Skin of body (tissue), 2 donors: ENCODE measurements around the gene SMC1B. TPM values are rescaled to one million over a fixed set of nuclear protein-coding genes. Genes with fewer than 3 reads are reported as not detected.

Experiments used
- DNase-seq: peaks from one replicate; lab custom pipeline; 2025; lab: John Stamatoyannopoulos, UW
- total RNA-seq: library from RNA; depleted of rRNA; stranded (reverse); fragments of >200 nt; gene quantifications from one replicate; pipeline ENCODE4 v1.2.3, GENCODE V29; 2014

SMC1B gene
- total RNA-seq, 1 donor from 2014 or later = 0.10 TPM

DNA sequence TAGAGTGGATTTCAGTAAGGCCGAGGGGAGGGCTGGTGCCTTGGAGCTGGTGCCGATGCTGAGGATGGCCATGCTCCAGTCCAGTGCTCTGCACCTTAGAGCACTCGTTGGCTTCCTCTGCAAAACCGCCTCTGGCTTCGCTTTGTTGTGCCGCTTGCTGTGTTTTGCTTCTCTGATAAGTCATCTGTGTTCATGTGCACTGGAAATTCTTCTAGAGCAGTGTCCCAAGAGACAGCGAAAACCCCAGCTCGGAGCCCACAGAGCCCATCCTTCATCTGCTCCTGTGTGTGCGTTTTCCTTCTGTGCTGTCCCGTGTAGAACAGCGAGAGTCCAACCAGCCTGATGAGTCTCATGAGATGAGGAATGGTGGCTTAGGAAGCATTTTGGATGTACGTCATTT is 91.6 kb downstream of the SMC1B start:
- no peak for DNase-seq

DNA sequence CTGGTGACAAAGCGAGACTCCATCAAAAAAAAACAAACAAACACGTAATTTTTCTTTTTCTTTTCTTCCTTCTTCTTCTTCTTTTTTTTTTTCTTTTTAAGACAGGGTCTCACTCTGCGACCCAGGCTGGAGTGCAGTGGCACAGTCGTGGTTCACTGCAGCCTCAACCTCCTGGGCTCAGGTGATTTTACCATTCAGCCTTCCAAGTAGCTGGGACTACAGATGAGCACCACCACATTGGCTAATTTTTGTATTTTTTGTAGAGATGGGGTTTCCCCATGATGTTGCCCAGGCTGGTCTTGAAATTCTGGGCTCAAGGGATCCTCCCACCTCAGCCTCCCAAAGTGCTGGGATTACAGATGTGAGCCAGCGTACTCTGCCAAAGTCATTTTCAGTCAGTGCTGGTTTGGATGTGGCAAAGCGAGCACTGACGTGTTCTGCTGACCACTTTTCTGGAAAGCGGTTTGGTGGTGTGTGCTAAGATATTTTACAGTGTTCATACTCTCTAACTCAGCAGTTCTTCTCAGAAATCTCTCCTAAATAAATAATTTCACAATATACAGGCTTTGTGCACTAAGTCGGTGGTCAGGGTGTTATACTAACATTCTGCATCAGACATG is 92.9 kb downstream of the SMC1B start:
- DNase-seq = no peak

DNA sequence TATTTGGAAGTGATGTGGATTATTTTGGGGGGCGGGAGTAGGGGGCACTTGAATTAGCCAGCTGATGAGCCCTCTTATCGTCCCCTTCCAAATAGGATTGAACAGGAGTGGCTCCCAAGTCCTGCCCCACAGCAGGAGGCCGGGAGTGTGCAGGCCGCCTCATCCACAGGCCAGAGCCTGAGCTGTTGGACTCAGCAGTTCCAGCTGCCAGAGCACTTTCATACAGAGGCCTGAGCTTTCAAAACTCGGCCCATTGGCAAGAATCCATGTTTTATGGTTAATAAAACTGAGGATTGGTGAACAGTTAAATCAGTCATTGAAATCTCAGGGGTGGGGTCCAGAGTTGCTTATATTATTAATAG is 94.1 kb downstream of the SMC1B start:
- DNase-seq = no peak

DNA sequence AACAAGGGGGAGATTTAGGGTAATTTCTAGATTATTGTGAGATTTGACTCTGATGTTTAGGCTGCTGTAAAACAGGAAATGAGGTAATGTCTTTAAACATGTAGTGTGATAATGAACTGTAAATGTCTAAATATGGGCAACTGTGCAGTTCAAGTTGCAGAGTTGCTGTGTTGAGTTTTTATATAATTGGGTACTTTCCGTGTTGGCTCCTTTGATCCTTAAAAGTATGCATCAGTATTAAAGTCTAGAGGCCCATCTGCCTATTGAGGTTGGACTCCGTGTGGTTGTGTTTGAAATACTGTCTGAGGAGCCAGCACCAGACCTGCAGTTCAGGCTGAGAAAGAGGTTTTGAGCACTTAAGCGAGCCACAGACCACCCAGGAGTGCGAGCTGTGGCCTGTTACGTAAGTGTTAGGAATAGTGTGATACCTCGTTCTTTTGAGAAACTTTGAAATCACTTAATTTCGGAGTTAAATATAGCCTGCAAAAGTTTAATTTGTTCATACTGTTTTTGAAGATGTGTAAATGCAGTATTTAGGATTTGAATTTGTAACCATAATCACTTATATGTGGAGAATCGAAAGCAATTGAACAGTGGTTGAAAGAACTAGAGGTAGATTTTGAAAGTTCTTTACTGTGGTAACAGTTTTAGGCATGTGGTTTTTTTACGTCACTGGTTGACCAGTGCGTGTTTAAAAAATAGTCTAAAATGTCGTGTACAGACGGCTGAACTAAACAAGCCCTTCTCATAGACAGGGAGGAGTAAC is 94.7 kb downstream of the SMC1B start:
- peak; percentile 67 for DNase-seq

DNA sequence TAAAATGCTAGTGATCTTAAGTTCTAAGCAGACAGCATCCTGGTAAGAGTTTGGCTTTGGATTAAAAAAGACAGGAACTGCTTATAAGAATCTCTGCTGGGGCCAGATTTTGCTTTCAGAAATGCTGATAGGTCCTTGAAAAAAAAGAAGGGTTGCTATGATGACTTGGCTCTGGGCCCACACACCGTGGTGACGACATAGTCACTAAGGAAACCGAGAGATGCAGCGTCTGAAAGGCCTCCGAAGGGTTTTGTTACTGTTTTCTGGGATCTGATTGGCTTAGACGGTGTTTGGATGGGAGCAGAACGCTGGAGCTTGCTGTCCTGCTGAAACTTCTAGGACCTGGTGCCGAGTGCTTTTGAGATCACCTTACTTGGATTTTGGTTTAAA is 95.2 kb downstream of the SMC1B start:
- DNase-seq = peak; percentile 72

DNA sequence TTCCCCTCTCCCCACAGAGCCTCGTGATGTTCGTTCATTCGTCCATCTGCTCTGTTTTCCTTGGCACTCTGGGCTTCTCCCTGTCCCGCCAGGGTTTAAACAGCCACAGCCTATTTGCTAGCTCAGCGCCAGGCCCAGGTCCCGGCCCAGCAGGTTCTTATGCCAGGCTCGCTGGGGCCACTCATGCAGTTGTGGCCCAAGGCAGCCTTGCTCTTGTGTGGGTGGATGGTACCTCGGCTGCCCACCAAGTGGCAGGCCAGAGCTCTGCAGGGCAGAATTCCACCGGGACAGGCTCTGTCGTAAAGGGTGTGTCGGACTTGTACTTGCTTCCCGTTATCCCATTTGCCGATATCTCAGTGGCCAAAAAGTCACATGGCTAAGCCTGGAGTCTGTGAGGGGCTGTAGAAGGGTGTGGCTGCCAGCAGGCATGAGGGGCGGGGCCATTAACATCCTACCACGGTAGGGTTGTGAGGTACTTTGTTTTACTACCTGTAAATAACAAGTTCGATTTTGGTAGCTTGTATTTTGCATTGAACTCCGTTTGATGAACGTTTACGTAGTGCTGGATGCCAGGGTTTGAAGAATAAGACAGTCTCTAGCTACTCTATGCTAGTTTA is 95.7 kb downstream of the SMC1B start:
- DNase-seq = no peak

DNA sequence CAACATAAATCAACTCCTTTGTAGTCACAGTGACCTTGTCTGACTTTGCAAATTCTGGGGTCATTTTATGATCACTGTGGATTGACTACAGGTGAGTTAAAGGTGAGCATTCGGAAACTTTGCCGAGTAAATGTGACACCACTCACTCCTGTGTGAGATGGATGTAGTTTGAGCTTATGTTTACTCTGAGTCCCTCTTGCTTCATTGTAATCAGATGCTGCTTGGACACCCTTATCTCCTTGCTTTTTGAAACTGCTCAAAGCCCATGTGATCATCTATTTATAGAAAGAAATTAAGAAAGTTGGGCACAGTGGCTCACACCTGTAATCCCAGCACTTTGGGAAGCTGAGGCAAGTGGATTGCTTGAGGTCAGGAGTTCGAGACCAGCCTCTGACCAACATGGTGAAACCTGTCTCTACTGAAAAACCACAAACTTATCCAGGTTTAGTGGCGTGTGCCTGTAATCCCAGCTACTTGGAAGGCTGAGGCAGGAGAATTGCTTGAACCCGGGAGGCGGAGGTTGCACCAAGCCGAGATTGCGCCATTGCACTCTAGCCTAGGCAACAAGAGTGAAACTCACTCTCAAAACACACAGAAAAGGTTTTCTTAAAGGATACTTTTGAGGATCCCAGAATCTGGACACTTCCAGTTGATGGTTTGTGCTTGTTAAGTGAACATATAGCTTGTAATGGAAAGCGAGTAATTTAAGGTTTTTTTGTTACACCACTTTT is 96.4 kb downstream of the SMC1B start:
- DNase-seq = no peak

DNA sequence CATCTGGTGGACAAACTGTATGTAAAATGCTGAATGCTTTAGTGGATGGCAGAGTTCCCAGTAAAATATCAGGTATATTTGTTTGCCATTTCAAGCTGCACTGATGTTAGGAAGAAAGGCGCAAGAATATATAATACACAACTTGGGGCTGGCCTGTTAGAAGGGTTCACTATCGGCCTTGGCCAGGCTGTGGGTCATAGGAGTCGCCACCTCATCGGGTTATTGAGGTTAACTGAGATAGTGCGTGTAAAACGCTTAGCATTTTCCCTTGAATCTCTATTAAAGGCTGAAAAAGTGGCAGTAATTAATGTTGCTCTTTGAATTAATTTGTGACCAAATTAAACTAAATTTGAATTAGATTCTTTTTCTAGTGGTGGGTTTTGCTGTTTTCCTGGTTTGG is 98.6 kb downstream of the SMC1B start:
- DNase-seq = no peak

DNA sequence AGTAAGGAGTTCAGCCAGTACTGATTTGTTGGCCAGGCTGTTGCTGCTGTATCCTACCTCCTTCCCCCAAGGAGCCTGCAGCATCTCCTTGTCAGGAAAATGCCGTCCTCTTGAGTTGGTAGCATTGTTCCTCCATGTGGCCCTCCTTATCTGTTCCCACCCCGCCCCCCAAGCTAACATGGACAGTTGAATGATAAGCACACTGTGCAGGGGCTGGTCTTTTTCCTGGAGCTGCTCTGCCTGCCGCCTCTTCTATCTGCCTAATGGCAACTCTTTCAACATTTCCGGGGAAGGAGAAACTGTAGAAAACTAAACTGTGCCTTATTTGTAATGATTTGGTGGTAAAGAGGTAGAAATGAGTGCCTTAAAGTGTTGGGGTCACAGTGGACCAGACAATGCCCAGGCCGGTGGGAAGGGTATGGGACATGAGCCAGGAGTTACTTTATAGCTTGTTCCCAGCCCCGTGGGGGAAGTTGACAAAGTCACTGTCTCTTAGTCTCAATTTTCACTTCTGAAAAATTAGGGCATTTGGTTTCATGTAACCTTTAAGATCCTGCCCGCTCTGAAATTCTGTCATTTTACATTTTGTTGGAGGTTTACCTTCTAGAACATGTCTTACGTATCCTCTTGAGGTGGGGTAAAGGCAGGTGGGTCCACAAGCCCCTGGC is 99.2 kb downstream of the SMC1B start:
- DNase-seq = no peak

DNA sequence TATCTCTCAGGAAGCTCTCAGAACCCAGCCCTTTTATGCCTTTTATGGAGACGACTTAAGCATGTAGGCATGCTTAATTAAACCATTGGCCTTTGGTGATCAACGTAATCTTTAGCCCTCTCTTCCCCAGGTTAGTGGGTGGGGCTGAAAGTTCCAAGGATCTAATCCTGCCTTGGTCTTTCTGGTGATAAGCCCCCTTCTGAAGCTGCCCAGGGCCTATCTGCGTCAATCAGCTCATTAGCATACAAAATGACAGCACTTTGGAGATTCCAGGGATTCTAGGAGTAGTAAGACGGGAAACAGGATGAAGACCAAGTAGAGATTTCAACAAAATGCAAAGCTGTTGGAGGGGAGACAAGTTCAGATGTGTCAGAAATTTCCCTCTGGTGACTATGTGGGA is 100.5 kb downstream of the SMC1B start:
- DNase-seq = no peak

DNA sequence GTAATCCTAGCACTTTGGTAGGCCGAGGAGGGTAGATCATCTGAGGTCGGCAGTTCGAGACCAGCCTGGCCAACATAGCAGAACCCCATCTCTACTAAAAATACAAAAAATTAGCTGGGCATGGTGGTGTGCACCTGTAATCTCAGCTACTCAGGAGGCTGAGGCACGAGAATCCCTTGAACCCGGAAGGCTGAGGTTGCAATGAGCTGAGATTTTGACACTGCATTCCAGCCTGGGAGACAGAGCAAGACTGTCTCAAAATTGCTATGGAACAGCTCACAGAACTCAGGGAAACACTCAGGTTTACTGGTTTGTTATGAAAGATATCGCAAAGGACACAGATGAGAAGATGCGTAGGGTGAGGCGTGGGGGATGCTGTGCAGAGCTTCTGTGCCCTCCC is 101.0 kb downstream of the SMC1B start:
- DNase-seq = no peak

DNA sequence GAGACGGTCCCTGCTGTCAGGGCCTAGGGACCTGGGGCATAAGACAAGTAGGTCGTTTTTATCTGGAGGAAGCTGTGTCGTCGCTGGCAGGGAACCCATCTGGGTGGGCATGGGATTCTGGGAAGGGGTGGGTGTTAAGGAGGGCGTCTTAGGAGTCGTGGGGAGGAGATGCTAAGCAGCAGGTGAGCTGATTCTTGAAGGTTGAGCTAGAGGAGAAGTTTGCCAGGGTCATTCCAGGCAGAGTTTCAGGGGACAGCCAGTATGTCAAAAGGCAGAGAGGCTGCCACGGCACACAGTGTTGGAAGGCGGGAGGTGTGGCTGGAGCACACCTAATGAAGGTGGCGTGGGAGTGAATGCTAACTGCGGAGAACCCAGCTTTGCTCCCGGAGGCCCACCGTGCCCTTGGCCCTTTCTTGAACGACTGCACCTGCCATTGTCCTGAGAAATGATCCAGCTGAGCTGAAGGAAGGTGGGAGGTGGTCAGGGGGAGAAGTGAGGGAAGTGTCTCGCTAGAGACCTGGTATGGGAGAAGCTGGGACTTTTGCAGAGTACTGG is 102.3 kb downstream of the SMC1B start:
- DNase-seq = no peak

DNA sequence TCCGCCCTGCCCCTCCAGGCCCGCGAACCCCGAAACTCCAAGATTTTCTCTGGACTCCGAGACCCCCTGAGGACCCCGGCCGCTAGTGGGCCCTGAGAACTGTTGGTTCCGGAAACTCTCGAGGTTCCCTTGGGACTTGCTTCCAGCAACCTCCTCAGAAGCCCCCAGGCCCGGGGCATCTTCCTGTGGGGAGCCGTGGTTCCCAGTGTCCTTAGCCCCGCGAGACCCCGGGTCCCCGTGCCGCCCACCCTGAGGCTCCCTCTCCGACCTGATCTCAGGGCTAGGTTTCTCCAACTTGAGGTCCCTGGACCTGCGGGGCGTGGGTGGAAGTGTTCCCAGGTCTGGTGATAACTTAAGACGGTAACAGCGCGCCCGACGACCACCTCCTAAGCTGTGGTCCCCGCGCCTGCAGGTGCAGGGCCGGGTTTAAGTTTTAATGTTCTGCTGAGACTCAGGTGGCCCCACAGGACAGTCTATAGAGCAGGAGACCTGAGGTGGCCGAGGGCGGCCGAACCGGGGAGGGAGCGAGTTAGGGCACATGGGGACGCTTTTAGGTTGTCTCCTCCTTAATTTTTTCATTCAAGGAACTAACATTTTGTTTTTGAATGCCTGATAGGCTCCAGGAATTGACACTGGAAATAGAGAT is 102.9 kb downstream of the SMC1B start:
- DNase-seq = no peak

DNA sequence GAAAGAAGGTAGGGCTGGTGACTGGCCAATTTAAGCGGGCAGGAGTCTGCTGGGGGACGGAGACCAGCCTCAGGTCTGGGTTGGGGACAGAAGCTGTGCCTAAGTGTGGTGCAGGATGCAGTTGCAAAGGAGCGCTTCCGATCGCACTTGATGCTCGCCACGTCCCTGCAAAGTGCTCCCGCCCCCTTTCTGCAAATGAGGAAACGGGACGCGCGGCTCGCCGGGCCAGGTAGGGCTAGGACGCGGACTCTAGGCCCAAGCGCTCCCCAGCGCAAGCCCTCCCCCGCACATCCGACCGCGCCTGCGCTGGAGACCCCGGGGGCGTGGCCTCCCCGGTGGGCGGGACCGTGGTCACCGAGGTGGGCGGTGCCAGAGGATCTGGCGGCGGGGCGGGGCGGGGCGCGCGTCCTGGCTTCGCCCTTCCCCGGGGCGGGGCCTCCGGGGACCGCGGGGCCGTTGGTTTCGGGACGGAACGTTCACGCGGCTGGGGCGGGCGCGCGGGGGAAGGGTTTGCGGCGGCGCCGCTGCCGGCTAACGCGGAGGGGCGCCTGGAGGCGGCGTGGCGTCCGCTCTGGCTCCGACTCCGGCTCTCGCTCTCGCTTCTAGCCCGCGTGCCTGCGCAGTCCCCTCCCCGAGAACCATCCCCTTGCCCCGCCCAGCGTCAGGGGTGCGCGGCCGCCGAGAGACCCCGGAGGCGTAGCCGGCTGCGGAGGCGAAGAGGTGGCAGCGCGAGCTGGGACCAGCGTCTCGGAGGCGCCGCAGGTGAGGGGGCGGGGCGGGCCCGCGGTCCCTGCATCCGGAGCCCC is 103.8 kb downstream of the SMC1B start, which contains the start of gene FAM118A:
Gene FAM118A, plus strand, starts transcription at position 513 of the 806 bp plus-strand sequence. CDS start 12,446 bp downstream, outside the sequence.
- DNase-seq = peak; percentile 86

DNA sequence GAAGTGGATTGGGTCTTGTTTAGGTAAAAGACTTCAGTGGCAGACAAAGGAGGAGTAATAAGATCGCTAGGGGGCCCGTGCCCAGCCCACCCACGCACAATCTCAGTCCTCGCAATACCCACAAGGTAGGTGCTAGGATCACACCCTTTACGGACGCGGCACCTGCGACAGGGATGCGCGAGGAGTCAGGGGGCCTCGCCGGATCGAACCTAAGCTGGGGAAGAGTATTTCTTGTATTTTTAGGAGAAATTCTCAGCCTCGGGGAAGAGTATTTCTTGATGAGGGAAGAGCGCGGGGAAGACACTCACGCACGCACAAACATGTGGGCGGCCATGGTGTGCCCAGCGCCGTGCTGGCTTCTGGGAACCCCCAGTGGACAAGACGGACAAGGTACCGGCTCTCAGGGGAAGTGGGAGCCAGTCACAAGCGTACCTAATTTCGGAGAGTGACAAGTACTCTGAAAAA is 104.4 kb downstream of the SMC1B start:
- no peak for DNase-seq

DNA sequence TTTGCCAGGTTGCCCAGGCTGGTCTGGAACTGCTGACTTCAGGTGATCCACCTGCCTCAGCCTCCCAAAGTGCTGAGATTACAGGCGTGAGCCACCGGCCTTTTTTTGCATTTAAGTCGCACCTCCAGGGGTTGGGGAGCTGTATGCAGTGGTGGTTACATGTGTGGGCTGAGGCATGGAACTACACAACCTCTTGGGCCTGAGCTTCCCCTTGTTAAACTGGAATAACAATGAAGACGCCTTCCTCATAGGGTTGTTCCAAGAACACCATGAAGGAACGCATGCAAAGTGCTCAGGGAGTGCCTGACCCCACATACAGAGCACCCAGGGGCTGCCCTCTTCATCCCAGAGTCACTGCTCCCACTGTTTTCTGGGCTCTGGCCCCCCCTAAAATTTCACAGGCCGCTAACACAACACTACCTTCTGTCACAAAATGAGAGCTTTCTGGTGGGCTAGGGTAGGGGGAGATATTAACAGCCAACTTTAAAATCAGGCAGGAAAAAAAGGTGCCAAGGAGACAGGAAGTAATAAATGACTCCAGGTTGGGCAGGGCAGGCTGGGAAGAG is 104.9 kb downstream of the SMC1B start:
- DNase-seq = no peak

DNA sequence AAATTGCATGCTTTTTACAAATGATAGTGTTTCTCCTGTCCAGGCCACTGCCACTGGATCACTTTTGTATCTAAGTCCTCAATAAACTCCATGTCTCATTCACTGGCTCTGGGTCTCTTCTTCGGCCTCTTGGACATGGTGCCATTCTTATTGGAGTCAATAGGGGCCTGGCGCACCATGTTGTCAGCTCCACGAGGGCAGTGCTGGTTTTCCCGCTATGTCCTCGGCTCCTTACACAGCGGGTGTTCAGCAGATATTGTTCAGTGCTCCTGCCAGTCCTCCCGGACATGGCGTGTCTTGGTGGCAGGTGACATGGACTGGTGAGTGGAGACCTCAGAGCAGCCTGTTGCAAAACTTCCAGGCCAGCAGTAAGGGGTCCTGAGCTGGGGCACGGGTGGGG is 107.3 kb downstream of the SMC1B start:
- DNase-seq = no peak

DNA sequence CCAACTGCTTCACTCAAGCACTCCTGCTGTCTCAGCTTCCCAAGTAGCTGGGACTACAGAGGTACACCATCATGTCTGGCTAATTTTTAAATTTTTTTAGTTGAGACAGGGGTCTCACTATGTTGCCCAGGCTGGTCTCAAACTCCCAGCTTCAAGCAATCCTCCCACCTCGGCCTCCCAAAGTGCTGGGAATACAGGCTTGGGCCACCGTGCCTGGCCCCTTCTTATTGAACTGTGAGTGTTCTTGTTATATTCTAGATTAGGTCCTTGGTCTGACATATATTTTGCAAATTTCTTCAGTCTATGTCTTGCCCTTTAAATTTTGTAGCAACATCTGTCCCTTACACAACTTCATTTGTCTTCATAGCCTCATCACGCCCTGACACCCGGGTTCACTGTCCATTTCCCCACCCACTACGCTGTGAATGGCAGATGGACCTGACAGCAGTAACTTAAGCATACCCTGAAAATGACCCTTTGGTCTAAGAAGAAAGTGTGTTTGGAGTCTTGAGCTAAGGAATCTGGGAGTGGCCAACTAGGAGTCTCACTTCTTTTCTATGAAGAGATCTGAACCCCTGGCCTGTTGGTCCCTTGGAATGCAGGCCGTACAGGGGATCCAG is 107.8 kb downstream of the SMC1B start:
- DNase-seq = no peak

DNA sequence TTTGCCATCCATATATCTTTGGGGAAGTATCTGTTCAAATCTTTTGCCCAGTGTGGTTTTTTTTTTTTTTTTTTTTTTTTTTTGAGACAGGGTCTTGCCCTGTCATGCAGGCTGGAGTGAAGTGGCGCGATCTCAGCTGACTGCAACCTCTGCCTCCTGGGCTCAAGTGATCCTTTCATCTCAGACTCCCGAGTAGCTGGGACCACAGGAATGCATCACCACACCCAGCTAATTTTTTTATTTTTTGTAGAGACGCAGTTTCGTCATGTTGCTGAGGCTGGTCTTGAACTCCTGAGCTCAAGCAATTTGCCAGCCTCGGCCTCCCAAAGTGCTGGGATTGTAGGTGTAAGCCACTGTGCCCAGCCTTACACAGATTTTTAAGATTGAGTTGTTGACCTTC is 108.4 kb downstream of the SMC1B start:
- DNase-seq = no peak
